ENCODE results near the gene MAMLD1.

Gene MAMLD1

DNA sequence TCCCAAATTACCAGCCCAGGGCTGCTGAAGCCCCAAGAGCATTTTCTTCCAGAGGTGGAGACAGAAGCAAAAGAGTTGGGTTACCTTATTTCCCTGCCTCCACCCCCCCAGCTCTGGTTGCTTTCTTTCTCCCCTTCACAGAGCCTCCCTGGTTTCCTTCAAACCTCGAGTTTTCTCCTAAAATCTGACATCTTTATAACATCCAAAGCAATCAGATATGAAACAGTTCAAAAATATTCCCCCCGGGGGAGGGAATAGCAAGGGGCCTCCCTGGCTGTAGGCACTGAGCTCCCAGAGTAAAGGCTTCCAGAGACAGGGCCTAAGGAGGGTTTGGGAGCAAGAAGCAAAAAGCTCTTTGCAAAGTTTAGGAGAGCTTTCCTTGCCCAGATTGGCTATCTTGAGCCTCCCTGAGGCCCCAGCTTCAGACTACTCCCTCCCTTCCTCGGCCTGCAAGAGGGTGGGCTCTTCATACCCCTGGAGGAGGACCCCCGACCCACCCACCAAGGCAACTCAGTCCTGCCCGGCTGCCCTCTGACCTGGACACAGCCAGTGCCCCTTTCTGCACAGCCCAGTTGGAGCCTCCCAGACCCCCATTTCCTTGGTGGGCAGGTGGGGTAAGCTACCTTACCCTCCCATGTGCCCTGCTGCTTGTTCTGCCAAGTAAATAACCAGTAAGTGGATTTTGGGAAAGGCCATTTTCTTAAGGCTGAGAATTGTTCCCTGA lies 7.6 kb downstream of the MAMLD1 start:
- H3K4me1 ChIP-seq (ENCODE audit: insufficient read depth, low read length) = no peaks in the 10 kb centered on the region
- no peak overlapping the region for H3K4me3 ChIP-seq (ENCODE audit: low read length)
- H3K9me3 ChIP-seq (ENCODE audit: insufficient read depth, low read depth, low read length) = no peaks in the 10 kb centered on the region
- H3K27me3 ChIP-seq (ENCODE audit: insufficient read depth, low read length) = peaks cover 22% of the 10 kb centered on the region
- H3K27ac ChIP-seq (ENCODE audit: low read length) = no peak overlapping the region
- H3K9ac ChIP-seq (ENCODE audit: low read depth, low read length) = no peak overlapping the region
- H3K36me3 ChIP-seq (ENCODE audit: insufficient read depth, low read depth, low read length) = no peaks in the 10 kb centered on the region

DNA sequence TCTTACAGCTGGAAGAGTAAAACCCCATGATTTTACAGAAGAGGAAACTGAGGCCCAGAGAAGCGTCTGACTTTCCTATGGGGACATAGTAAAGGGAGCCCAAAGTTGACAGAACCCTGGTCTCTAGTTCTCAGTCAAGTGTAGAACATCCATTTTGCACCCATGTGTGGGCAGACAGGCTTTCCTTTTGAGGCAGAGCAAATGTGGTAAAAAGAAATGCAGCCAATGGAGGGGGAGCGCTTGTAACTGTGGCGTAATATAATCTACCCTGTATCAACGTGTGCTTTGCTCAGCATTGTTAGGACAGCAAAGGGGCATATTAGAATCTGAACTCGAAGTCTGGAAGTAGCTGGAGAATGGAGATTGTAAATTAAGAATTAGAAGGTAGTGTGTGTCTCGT lies 8.8 kb downstream of the MAMLD1 start:
- Histone ChIP-seq H3K4me3 (ENCODE audit: low read length) (no peak overlapping the region), H3K27me3 (ENCODE audit: insufficient read depth, low read length) (peaks cover 11% of the 10 kb centered on the region), H3K9me3 (ENCODE audit: insufficient read depth, low read depth, low read length) (no peaks in the 10 kb centered on the region), H3K9ac (ENCODE audit: low read depth, low read length) (no peak overlapping the region), H3K36me3 (ENCODE audit: insufficient read depth, low read depth, low read length) (no peaks in the 10 kb centered on the region), H3K4me1 (ENCODE audit: insufficient read depth, low read length) (no peaks in the 10 kb centered on the region; the same call in 1 of the 2 replicates), H3K27ac (ENCODE audit: low read length) (no peak overlapping the region)

DNA sequence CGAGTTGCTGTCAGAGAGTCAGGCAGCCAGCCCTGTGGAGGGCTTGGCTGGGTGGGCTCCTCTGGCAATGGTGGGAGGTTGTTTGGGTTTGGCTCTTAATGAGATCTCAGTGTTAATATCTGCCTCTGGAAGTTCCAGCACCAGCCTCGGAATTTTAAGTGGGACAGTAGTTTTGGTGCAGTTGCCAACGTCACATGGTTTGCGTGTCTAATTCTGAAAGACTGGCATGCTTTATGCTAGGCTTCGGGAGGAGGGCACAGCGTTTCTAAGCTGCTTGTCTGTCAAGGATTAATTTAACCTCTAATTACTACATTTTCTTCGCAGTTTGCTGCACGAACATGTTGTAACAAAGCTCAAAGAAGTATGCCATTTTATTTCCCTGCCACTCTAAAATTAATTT lies 9.2 kb downstream of the MAMLD1 start:
- Histone ChIP-seq H3K9ac (ENCODE audit: low read depth, low read length) (no peak overlapping the region), H3K9me3 (ENCODE audit: insufficient read depth, low read depth, low read length) (no peaks in the 10 kb centered on the region), H3K27ac (ENCODE audit: low read length) (no peak overlapping the region), H3K4me1 (ENCODE audit: insufficient read depth, low read length) (no peaks in the 10 kb centered on the region; the same call in 1 of the 2 replicates), H3K36me3 (ENCODE audit: insufficient read depth, low read depth, low read length) (no peaks in the 10 kb centered on the region), H3K27me3 (ENCODE audit: insufficient read depth, low read length) (peaks cover 7% of the 10 kb centered on the region), H3K4me3 (ENCODE audit: low read length) (no peak overlapping the region)

DNA sequence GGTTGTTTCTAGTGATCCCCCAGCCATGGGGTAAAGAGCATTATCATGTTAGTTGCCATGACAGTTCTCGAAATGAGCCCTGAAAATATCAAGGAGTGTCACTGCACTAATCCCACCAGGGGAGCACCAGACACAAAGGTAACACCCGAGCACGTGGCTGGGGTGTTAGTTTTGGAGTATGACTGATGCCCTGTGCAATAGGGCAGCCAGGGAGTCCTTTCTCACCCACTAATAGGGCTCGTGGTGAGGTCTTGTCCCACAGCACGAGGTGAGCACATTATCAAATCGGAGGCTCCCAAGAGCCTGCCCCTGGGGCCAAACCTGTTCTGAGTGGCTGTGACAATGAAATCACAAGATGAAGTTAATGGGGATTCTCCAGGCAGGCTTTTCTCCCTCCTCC lies 9.6 kb downstream of the MAMLD1 start:
- H3K4me3 ChIP-seq (ENCODE audit: low read length) = no peak overlapping the region
- no peaks in the 10 kb centered on the region for H3K36me3 ChIP-seq (ENCODE audit: insufficient read depth, low read depth, low read length)
- H3K27ac ChIP-seq (ENCODE audit: low read length) = no peak overlapping the region
- no peaks in the 10 kb centered on the region for H3K9me3 ChIP-seq (ENCODE audit: insufficient read depth, low read depth, low read length)
- no peak overlapping the region for H3K9ac ChIP-seq (ENCODE audit: low read depth, low read length)
- no peaks in the 10 kb centered on the region; the same call in 1 of the 2 replicates for H3K4me1 ChIP-seq (ENCODE audit: insufficient read depth, low read length)
- H3K27me3 ChIP-seq (ENCODE audit: insufficient read depth, low read length) = 0 out of 2 replicates have a peak, but pooled peaks cover 5% of the 10 kb centered on the region

DNA sequence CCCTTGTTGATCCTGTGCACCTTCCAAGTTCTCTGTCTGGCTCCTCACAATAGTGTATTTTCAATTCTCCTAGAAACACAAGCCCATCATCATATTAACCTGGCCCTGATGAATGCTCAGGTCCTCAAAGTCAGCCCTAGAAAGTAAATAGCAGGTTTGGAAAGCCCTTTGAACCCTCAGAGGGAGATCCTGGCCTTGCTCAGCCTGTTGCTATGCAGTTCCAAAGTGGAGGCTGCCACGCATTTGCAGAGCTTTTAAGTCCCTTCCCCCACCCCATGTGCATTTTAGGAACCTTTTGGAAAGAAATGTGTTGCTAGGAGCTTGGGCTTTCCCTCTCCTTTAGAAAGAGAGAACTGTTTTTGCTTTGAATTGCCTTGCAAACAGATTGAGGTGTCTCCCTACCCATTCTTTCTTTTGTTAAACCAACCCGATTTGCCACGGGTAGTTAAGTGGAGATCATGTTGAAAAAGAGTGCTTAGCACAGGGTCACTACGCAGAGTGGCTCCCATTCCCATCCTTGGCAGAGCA lies 12.2 kb downstream of the MAMLD1 start:
- Histone ChIP-seq H3K4me1 (ENCODE audit: insufficient read depth, low read length) (peaks cover 5% of the 10 kb centered on the region; the same call in 1 of the 2 replicates), H3K9me3 (ENCODE audit: insufficient read depth, low read depth, low read length) (no peaks in the 10 kb centered on the region), H3K4me3 (ENCODE audit: low read length) (no peak overlapping the region), H3K36me3 (ENCODE audit: insufficient read depth, low read depth, low read length) (no peaks in the 10 kb centered on the region), H3K9ac (ENCODE audit: low read depth, low read length) (no peak overlapping the region), H3K27ac (ENCODE audit: low read length) (no peak overlapping the region), H3K27me3 (ENCODE audit: insufficient read depth, low read length) (peaks cover 5% of the 10 kb centered on the region; the same call in 1 of the 2 replicates)

DNA sequence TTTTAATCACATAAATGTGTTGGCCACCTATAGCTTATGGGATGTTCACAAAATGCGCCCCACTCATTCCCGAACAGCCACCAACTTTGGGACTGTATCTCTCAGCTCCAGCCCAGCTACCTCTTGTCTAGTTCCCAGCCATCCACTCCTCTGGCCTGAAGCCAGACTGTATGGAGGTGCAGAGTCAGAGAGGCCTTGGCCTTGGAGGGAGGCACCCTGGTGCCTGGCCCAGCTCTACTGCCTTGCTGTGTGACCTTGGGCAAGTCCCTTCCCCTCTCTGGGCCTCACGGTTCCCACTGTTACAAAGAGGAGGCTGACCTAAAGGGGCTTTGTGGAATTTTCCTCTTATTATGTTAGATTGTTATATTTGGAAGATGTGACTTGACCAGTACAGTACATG lies 13.9 kb downstream of the MAMLD1 start:
- Histone ChIP-seq H3K4me1 (ENCODE audit: insufficient read depth, low read length) (peaks cover 5% of the 10 kb centered on the region; the same call in 1 of the 2 replicates), H3K4me3 (ENCODE audit: low read length) (no peak overlapping the region), H3K36me3 (ENCODE audit: insufficient read depth, low read depth, low read length) (no peaks in the 10 kb centered on the region), H3K9ac (ENCODE audit: low read depth, low read length) (no peak overlapping the region), H3K9me3 (ENCODE audit: insufficient read depth, low read depth, low read length) (no peaks in the 10 kb centered on the region), H3K27me3 (ENCODE audit: insufficient read depth, low read length) (peaks cover 5% of the 10 kb centered on the region; the same call in 1 of the 2 replicates), H3K27ac (ENCODE audit: low read length) (no peak overlapping the region)

DNA sequence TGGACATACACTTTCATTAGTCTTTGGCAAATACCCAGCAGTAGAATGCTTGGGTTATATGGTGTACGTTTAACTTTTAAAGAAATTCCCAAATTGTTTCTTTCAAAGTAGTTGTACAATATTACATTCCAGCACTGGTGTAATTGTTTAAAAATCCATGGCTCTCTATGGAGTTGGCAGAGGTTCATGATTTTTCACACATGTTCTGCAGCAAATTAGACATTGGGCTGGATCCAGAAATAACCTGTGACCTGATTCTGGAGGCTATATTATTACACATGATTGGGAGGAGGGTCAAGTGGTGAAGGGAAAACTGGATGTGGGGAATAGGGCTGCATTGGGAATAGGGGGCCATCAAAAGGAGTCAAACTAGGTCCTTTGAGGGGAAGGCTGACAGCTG lies 41.9 kb downstream of the MAMLD1 start:
- no peak overlapping the region for H3K27ac ChIP-seq (ENCODE audit: low read length)
- H3K36me3 ChIP-seq (ENCODE audit: insufficient read depth, low read depth, low read length) = no peaks in the 10 kb centered on the region
- H3K9ac ChIP-seq (ENCODE audit: low read depth, low read length) = no peak overlapping the region
- H3K4me1 ChIP-seq (ENCODE audit: insufficient read depth, low read length) = no peaks in the 10 kb centered on the region
- no peaks in the 10 kb centered on the region for H3K27me3 ChIP-seq (ENCODE audit: insufficient read depth, low read length)
- H3K9me3 ChIP-seq (ENCODE audit: insufficient read depth, low read depth, low read length) = no peaks in the 10 kb centered on the region
- H3K4me3 ChIP-seq (ENCODE audit: low read length) = no peak overlapping the region

DNA sequence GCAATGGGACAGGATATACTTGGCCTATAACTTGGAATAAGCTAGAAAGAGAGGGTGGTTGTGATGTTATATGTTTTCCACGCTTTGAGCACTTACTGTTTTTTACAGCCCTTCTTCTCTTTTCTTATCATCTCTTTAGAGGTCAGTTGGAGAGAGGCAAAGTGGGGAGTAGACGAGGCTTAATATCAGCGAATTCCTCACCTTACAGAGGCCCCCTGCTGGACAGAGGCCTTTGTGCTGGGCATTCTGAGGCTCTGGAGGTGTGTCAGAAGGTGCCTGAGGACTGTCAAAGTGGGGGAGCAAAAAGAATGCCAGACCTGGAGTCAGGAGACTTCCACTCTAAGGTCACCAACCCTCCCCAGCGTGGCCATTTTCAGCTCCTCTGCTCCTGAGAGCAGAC lies 42.5 kb downstream of the MAMLD1 start:
- Histone ChIP-seq H3K27ac (ENCODE audit: low read length) (no peak overlapping the region), H3K9ac (ENCODE audit: low read depth, low read length) (no peak overlapping the region), H3K9me3 (ENCODE audit: insufficient read depth, low read depth, low read length) (no peaks in the 10 kb centered on the region), H3K36me3 (ENCODE audit: insufficient read depth, low read depth, low read length) (no peaks in the 10 kb centered on the region), H3K27me3 (ENCODE audit: insufficient read depth, low read length) (no peaks in the 10 kb centered on the region), H3K4me3 (ENCODE audit: low read length) (no peak overlapping the region), H3K4me1 (ENCODE audit: insufficient read depth, low read length) (no peaks in the 10 kb centered on the region)

DNA sequence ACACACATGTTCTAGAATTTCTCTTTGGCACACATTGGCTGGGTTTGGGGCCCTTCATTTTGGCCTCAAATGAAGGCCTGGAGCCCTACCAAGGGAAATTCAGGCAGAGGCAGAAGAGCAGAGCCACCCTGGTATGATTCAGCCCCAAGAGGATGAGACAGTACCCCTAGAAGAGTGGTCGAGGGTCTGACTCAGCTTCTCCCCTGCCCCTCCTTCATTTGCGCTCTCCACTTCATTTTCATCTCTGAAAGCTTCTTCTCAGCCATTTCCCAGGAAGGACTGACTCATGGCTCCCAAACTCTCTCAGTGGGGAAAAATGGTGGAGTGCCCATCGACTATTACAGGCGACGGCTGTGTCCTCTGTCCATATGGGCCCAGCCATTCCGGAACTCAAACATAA lies 43.5 kb downstream of the MAMLD1 start:
- no peak overlapping the region for H3K9ac ChIP-seq (ENCODE audit: low read depth, low read length)
- H3K9me3 ChIP-seq (ENCODE audit: insufficient read depth, low read depth, low read length) = no peaks in the 10 kb centered on the region
- no peak overlapping the region for H3K27ac ChIP-seq (ENCODE audit: low read length)

DNA sequence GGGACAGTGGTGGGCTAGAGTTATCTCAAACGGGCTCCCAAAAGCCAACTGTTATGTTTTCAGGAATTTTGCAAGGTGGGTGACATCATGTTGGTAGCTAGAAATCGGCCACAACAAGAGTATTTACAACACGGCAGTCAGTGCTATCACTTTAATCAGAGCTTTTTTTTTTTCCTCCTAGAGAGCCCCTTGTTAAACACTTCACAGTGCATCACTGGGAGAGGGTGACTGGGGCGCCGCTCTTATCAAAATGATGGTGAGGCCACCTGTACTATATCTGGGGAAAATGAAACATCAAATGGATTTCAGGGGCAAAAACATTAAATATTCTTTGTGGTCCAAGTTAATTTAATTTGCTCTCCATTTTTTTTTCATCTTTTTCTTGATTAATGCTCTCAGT lies 44.9 kb downstream of the MAMLD1 start:
- H3K27ac ChIP-seq (ENCODE audit: low read length) = no peak overlapping the region
- no peak overlapping the region for H3K9ac ChIP-seq (ENCODE audit: low read depth, low read length)
- H3K27me3 ChIP-seq (ENCODE audit: insufficient read depth, low read length) = no peaks in the 10 kb centered on the region
- no peaks in the 10 kb centered on the region for H3K36me3 ChIP-seq (ENCODE audit: insufficient read depth, low read depth, low read length)
- no peaks in the 10 kb centered on the region for H3K9me3 ChIP-seq (ENCODE audit: insufficient read depth, low read depth, low read length)
- no peak overlapping the region for H3K4me3 ChIP-seq (ENCODE audit: low read length)
- no peaks in the 10 kb centered on the region for H3K4me1 ChIP-seq (ENCODE audit: insufficient read depth, low read length)

More for the DNA sequence above, 43.5 kb downstream of the MAMLD1 start:
- Histone ChIP-seq H3K36me3 (ENCODE audit: insufficient read depth, low read depth, low read length) (no peaks in the 10 kb centered on the region), H3K4me3 (ENCODE audit: low read length) (no peak overlapping the region), H3K27me3 (ENCODE audit: insufficient read depth, low read length) (no peaks in the 10 kb centered on the region), H3K4me1 (ENCODE audit: insufficient read depth, low read length) (no peaks in the 10 kb centered on the region)

DNA sequence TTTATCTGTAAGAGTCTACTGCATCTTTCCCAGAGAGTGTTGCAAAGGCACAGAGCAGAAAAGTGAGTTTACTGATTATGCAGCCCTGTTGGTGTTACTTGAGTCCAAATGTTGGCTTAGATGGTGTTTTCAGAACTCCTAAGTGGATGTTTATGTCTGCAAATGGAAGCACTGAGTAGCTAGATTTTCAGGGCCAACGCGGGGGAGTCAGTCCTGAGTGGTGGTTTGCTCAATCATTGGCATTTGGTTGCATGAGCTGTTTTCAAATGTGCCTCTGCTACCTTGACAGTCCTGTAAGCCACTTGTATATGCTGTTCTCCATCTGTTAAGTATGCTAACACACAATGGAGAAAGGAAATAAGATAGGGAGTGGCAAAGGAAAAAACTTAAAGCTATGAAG lies 45.4 kb downstream of the MAMLD1 start:
- H3K27ac ChIP-seq (ENCODE audit: low read length) = no peak overlapping the region
- no peaks in the 10 kb centered on the region for H3K27me3 ChIP-seq (ENCODE audit: insufficient read depth, low read length)
- H3K9me3 ChIP-seq (ENCODE audit: insufficient read depth, low read depth, low read length) = no peaks in the 10 kb centered on the region
- no peak overlapping the region for H3K4me3 ChIP-seq (ENCODE audit: low read length)
- H3K9ac ChIP-seq (ENCODE audit: low read depth, low read length) = no peak overlapping the region
- H3K4me1 ChIP-seq (ENCODE audit: insufficient read depth, low read length) = no peaks in the 10 kb centered on the region
- no peaks in the 10 kb centered on the region for H3K36me3 ChIP-seq (ENCODE audit: insufficient read depth, low read depth, low read length)

DNA sequence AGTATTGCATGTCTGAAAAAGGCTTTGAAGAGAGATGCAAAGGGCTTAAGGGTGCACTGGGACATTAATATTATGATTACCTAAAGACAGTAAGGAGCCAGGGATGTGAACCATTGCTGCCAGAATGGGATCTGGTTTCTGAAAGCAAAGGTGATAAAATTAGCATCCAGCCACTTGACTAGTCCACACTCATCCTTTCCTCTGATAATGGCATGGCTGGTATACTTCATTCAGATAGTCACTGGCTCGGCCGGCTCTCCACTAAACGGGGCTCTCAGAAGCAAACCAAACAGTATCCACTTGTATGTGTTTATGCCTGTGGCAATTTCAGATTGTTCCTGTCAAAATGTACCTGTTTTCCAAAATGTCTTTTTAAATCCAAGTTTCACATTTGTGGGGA lies 46.4 kb downstream of the MAMLD1 start:
- Histone ChIP-seq H3K27me3 (ENCODE audit: insufficient read depth, low read length) (no peaks in the 10 kb centered on the region), H3K4me1 (ENCODE audit: insufficient read depth, low read length) (no peaks in the 10 kb centered on the region), H3K36me3 (ENCODE audit: insufficient read depth, low read depth, low read length) (no peaks in the 10 kb centered on the region)

More for the DNA sequence above, 46.4 kb downstream of the MAMLD1 start:
- Histone ChIP-seq H3K4me3 (ENCODE audit: low read length) (no peak overlapping the region), H3K27ac (ENCODE audit: low read length) (no peak overlapping the region), H3K9me3 (ENCODE audit: insufficient read depth, low read depth, low read length) (no peaks in the 10 kb centered on the region), H3K9ac (ENCODE audit: low read depth, low read length) (no peak overlapping the region)
